MCF 10A (cell line): ENCODE measurements around the gene SAYSD1. TPM values are rescaled to one million over a fixed set of nuclear protein-coding genes. Genes with fewer than 3 reads are reported as not detected.

Experiments used
- BruUV-seq: library from RNA; stranded (reverse); fragments of 400-500 nt; replicated peaks from 2 replicates; lab custom pipeline; 2021; lab: Mats Ljungman, UMichigan
- CTCF ChIA-PET: fragments of 300-600 bp; sonication (Branson Sonifier 250); formaldehyde crosslinking; extraction: SDS; loops from one replicate; lab custom pipeline; 2021; ENCODE audit warnings: antibody characterized with exemption, inconsistent platforms; lab: Yijun Ruan, JAX
- POLR2A ChIA-PET: fragments of 300-600, 350-650 bp; sonication (Branson Sonifier 250); formaldehyde crosslinking; extraction: SDS; loops from one replicate; lab custom pipeline; 2020; ENCODE audit warnings: antibody characterized with exemption, inconsistent platforms; lab: Yijun Ruan, JAX
- DNase-seq: peaks from one replicate; pipeline ENCODE4 v3.0.0-alpha.2; 2018; ENCODE audit not compliant: unreplicated experiment
- H3K27ac Mint-ChIP-seq: one replicate; pipeline ENCODE4 v1.8.0; 2022; ENCODE audit warnings: mild to moderate bottlenecking, low read depth, mixed read lengths; ENCODE audit not compliant: unreplicated experiment
- H3K27me3 Mint-ChIP-seq: one replicate; pipeline ENCODE4 v1.8.0; 2022; ENCODE audit warnings: mixed read lengths; ENCODE audit not compliant: insufficient read depth, unreplicated experiment
- H3K36me3 Mint-ChIP-seq: one replicate; pipeline ENCODE4 v1.8.0; 2022; ENCODE audit warnings: mild to moderate bottlenecking, moderate library complexity, mixed read lengths; ENCODE audit not compliant: insufficient read depth, unreplicated experiment
- H3K4me1 Mint-ChIP-seq: one replicate; pipeline ENCODE4 v1.8.0; 2022; ENCODE audit warnings: mixed read lengths; ENCODE audit not compliant: insufficient read depth, unreplicated experiment
- H3K4me3 Mint-ChIP-seq: one replicate; pipeline ENCODE4 v1.8.0; 2022; ENCODE audit warnings: mild to moderate bottlenecking, moderate library complexity, mixed read lengths; ENCODE audit not compliant: unreplicated experiment
- H3K9me3 Mint-ChIP-seq: one replicate; pipeline ENCODE4 v1.8.0; 2022; ENCODE audit warnings: mixed read lengths; ENCODE audit not compliant: unreplicated experiment
- intact Hi-C: fragments of 100-400 bp; cut with micrococcal nuclease; formaldehyde crosslinking; loops from 2 replicates; pipeline ENCODE4 v1.14.1; 2022
- total RNA-seq: library from RNA; stranded (reverse); gene quantifications from 2 replicates; pipeline ENCODE4 v1.2.3, GENCODE V29; 2022
- TF ChIP-seq, protein P1 (sequence below): fragments of 200-600 bp; IDR thresholded peaks from one replicate; pipeline ENCODE4 v1.8.0; 2022; ENCODE audit warnings: antibody characterized with exemption, mild to moderate bottlenecking; ENCODE audit not compliant: unreplicated experiment

The SAYSD1 gene
- total RNA-seq, 1 experiment from 2014 or later: 10.9 TPM

DNA sequence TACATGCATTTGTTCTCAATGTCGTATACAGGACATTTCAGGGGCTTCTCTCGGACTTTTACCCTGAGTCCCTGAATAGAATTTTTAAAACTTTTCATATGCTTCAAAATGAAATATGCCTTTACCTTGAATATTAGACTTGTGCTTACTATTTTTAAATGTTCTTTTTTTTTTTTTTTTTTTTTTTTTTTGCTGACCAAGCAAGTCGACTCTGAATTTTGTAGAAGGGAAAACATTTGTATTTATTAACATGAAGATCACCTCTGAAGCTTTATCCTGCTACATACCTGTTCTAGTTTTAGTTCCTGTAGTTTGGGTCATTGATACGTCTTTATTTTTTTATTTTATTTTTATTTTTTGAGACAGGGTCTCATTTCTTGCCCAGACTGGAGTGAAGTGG, 39.7 kb upstream of the SAYSD1 start:
- no peak overlapping the region for H3K4me3 Mint-ChIP-seq
- no TSS peak for BruUV-seq
- TF ChIP-seq, protein P1, sequence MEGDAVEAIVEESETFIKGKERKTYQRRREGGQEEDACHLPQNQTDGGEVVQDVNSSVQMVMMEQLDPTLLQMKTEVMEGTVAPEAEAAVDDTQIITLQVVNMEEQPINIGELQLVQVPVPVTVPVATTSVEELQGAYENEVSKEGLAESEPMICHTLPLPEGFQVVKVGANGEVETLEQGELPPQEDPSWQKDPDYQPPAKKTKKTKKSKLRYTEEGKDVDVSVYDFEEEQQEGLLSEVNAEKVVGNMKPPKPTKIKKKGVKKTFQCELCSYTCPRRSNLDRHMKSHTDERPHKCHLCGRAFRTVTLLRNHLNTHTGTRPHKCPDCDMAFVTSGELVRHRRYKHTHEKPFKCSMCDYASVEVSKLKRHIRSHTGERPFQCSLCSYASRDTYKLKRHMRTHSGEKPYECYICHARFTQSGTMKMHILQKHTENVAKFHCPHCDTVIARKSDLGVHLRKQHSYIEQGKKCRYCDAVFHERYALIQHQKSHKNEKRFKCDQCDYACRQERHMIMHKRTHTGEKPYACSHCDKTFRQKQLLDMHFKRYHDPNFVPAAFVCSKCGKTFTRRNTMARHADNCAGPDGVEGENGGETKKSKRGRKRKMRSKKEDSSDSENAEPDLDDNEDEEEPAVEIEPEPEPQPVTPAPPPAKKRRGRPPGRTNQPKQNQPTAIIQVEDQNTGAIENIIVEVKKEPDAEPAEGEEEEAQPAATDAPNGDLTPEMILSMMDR: no peak
- no peaks in the 10 kb centered on the region for H3K4me1 Mint-ChIP-seq
- POLR2A ChIA-PET: no interaction called here
- H3K27ac Mint-ChIP-seq: no peak overlapping the region
- H3K9me3 Mint-ChIP-seq: no peaks in the 10 kb centered on the region
- CTCF ChIA-PET: interaction anchor here (0.6 to 1.3 kb wide), 3 partner anchors 10 to 917 kb away, joined by 3 to 4 read pairs (median 3); no protein-coding TSS in a partner anchor
- DNase-seq: no peak
- H3K27me3 Mint-ChIP-seq: peaks cover 34% of the 10 kb centered on the region
- intact Hi-C loops: no loop called here
- no peaks in the 10 kb centered on the region for H3K36me3 Mint-ChIP-seq

DNA sequence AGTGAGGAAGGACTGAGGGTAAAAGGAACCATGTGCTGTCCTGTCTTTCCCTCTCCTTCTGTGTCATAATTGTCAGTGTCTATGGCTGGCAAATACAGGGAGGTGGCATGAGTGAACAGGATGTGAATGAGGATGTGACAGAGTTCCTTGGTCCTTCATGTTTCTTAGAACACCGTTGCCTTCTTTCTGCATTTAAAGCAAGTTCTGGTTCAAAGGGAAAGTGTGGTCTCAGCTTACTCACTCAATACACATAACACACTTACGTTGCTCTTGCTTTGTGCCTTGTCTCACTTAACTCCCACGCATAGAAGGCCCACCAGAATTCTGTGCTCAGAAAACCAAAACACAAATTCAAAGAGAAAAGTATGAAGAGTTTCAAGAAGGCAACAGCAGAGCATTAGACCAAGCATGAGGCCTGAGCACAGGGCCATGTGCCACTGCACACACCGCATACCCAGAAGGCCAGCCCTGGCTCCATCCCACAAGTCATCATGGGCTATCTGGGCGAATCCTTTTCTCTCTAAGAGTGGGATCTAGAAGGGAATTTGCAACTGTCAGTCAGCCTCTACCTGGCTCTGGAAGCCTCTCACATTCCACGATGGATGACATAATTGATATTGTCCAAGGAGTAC, 38.9 kb upstream of the SAYSD1 start:
- no peaks in the 10 kb centered on the region for H3K36me3 Mint-ChIP-seq
- no peak for DNase-seq
- H3K4me1 Mint-ChIP-seq: no peaks in the 10 kb centered on the region
- BruUV-seq: no TSS peak
- intact Hi-C loops: no loop called here
- CTCF ChIA-PET: interaction anchor here (1.2 to 3.0 kb wide), 6 partner anchors 11 to 282 kb away, joined by 3 to 12 read pairs (median 8); no protein-coding TSS in a partner anchor
- no peak overlapping the region for H3K4me3 Mint-ChIP-seq
- H3K27me3 Mint-ChIP-seq: peaks cover 43% of the 10 kb centered on the region
- POLR2A ChIA-PET: no interaction called here
- no peak overlapping the region for H3K27ac Mint-ChIP-seq
- TF ChIP-seq, protein P1: no peak
- no peaks in the 10 kb centered on the region for H3K9me3 Mint-ChIP-seq

DNA sequence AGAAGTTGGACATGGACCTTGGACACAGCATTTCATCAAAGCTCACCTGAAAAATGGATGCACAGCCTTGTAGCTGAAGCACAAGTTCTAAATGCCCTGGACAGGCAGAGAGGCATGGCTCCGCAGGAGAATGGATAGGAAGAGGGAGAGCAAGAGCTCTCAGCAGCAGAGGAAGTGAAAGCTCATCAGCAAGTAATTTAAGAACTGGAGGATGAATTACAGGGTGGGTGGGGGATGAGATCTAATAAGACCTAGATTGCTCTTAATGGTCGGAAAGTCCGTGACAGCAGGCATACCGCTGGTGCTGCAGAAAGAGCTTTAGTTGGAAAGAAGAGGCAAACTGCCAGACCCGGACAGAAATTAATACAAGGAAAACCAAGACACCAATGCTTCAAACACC, 37.3 kb upstream of the SAYSD1 start:
- POLR2A ChIA-PET: no interaction called here
- no peak overlapping the region for H3K27ac Mint-ChIP-seq
- CTCF ChIA-PET: interaction anchor here (0.7 to 3.0 kb wide), 12 partner anchors 11 to 280 kb away, joined by 3 to 12 read pairs (median 5); no protein-coding TSS in a partner anchor
- H3K36me3 Mint-ChIP-seq: no peaks in the 10 kb centered on the region
- no peaks in the 10 kb centered on the region for H3K4me1 Mint-ChIP-seq
- BruUV-seq: no TSS peak
- H3K9me3 Mint-ChIP-seq: no peaks in the 10 kb centered on the region
- H3K4me3 Mint-ChIP-seq: no peak overlapping the region
- DNase-seq: no peak
- peaks cover 59% of the 10 kb centered on the region for H3K27me3 Mint-ChIP-seq
- intact Hi-C loops: no loop called here
- TF ChIP-seq, protein P1: no peak

DNA sequence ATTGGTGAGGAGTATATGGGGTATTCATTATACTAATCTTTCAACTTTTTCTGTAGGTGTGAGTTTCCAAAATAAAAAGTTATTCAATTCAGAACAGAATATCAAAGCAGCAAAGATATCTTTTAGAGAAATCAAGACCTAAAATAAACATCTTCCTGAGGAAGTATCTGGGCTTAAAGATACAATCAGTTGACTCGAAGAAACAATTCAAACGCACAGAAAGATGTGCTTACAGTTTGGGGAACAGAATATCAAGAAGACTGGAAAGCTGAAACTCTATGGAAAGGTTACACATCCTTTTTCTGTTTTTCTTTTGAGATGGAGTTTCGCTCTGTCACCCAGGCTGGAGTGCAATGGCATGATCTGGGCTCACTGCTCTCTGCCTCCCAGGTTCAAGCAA, 36.2 kb upstream of the SAYSD1 start:
- Mint-ChIP-seq H3K9me3 (no peaks in the 10 kb centered on the region), H3K4me3 (no peak overlapping the region), H3K4me1 (no peaks in the 10 kb centered on the region), H3K36me3 (no peaks in the 10 kb centered on the region), H3K27me3 (peaks cover 67% of the 10 kb centered on the region), H3K27ac (no peak overlapping the region)
- ChIA-PET CTCF (interaction anchor here (1.0 to 3.0 kb wide), 4 partner anchors 14 to 279 kb away, joined by 3 to 12 read pairs (median 5); no protein-coding TSS in a partner anchor), POLR2A (no interaction called here)
- TF ChIP-seq, protein P1: no peak
- DNase-seq: no peak
- intact Hi-C loops: no loop called here
- BruUV-seq: no TSS peak
